IPS DF 4.7 (cell line): ENCODE measurements around the gene TP53I13.

Experiments used
- DNase-seq: peaks from one replicate; pipeline ENCODE4 v3.0.0-alpha.2; 2013; ENCODE audit warnings: low spot score; ENCODE audit errors: extremely low read depth

The TP53I13 gene

DNA sequence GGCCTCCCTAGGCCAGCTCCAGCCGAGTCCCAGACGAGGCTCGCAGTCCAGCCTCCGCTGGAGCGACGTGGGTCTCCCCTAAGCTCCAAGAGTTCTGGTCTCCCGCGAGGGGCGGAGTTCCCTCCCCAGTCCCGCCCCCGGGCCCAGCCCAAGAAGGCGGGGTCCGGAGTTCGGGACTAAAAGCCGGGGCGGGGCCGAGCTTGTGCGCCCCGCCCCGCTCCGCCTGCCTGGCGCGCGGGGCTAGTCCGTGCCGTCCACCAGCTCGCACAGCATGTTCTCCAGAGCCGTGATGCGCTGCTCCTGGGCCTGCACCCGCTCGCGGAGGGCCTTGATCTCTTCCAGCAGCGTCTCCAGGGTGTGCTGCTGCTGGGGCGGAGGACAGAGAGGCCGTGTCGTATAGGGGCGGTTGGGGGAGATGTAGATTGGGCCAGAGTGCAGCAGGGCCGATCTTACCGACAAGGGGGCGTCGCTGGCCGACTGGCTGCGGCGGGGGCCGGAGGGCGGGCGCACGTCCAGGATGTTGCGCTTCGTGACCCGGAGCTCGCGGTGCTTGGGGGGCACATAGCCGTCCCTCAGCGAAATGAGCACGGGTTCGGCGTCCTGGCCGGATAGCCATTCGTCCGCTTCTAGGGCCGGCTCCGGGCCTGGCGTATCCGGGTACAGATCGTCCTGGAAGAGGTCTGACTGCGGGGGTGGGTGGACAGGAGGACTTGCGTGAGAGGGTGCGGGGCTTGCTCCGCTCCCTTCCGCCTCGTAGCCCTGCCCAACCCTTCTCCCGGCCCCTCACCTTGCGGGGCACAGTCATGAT is 47.2 kb downstream of the TP53I13 start:
- no peak for DNase-seq

- DNase-seq = no peak
Observed at GRCh38 chr17:29616300-29617048, 48.0 kb downstream of the TP53I13 start.

DNA sequence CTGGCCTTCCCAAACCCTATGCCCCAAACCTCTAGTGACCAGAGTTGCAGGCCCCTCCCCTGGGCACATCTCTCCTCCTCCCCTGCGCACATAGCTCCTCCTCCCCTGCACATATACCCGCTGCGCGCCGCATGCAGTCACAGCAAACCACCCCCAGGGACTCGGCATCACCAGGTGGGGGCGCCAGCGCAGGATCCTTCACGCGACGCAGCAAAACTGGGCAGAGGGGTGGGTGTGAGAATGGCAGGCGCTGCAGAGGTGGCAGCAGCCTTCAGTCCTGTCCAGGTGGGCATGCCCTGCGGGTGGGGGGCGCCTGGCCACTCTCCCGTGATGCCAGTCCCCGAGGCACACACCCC is 48.6 kb downstream of the TP53I13 start:
- no peak for DNase-seq

DNA sequence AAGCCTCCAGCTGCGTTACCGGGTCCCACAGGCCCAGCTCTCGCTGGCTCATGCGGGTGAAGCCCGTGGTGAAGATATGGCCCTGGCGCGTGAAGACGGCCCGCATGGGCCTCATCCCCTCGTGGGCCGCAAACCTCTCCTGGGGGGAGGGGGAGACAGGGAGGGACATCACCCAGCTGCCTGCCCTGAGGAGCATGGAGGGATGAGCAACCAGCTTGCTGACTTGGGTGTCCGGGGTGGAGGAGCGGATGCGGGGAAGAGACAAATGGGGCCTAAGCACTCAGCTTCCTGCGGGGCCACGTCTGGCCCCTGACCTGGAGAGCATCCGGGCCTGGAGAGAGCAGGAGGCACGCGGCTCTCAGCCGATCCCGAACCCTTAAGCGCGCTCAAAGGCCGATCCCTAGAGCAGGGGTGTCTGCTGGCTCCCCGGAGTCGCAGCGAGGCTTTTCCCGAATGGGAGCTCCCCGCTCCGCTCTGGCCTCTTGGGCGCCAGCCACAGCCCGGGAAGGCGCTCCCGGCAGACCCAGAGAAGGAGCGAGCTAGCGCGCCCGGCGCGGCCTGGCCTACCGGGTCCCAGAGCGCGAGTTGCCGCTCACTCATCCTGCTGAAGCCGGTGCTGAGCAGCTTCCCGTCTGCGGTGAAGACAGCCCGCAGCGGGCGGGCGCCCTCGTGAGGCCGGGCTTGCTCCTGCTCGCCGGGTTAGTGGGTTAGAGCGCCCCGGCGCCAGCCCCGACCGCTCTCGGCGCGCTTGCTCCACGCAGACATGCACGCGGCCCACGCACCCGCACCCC is 49.2 kb downstream of the TP53I13 start:
- no peak for DNase-seq

- no peak for DNase-seq
Observed at GRCh38 chr17:29618272-29619065, 50.0 kb downstream of the TP53I13 start.

- DNase-seq = no peak
Observed at GRCh38 chr17:29619251-29619650, 50.8 kb downstream of the TP53I13 start.

- DNase-seq = no peak
Observed at GRCh38 chr17:29620271-29620670, 51.8 kb downstream of the TP53I13 start.

DNA sequence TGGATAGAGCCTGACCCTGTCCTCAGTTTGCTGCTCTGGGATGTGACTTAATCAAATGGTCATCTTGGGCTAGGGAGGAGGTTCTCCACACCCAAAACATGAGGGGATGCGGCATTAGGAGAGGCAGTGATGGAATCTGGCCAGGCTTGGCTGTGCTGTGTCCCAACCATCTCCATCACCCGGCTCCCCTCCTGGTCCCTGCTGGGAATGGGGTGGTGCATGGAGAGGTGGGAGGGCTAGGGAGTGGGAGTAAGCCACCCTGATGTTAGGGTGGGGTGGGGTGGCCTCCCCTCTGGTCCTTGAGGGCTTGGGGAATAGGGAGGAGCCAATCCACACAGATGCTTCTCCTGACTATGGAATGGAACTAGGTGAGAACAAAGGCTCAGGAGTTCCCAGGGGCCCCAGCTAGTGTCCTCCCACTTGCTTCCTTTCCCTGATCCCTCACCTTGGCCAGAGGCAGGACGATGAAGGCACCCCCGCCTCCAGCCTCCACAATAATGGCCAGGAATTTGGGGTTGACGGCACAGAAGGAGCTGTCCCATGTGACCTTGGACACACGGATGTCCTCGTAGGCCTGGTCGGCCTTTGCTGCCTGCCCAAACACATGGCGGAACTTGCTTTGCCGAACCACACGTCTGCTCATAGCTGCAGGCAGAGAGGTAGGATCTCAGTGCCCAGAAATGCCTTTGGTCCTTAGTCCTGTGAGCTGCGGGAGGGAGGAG is 52.4 kb downstream of the TP53I13 start:
- DNase-seq = no peak

- DNase-seq = no peak
Observed at GRCh38 chr17:29621751-29622194, 53.3 kb downstream of the TP53I13 start.
